Activated T-helper 17 cell treated with anti-CD3 and anti-CD28 coated beads, Interleukin-2, amount 50 U/mL, for 72 hours (primary cell): Measurements from ENCODE around the gene FOXF2. TPM values are rescaled to one million over a fixed set of nuclear protein-coding genes. Genes with fewer than 3 reads are reported as not detected.
"Not testable (repeated sequence)": the region's sequence is repeated elsewhere in the genome, so short reads cannot be mapped to it uniquely, and the experiment has no call there.

Source experiments
- ATAC-seq: fragments of 150-1000 bp; cut with Tn5 transposase; replicated peaks from 2 replicates; pipeline ENCODE4 v1.10.0; 2021; ENCODE audit warnings: mild to moderate bottlenecking, moderate library complexity
- H3K27ac Mint-ChIP-seq: one replicate; pipeline ENCODE4 v1.8.0; 2022; ENCODE audit warnings: mixed read lengths
- H3K27me3 Mint-ChIP-seq: one replicate; pipeline ENCODE4 v1.8.0; 2022; ENCODE audit warnings: mixed read lengths
- H3K36me3 Mint-ChIP-seq: one replicate; pipeline ENCODE4 v1.8.0; 2022; ENCODE audit warnings: low read depth, mild to moderate bottlenecking, mixed read lengths
- H3K4me1 Mint-ChIP-seq: one replicate; pipeline ENCODE4 v1.8.0; 2022; ENCODE audit warnings: mixed read lengths
- H3K4me3 Mint-ChIP-seq: one replicate; pipeline ENCODE4 v1.8.0; 2022; ENCODE audit warnings: mild to moderate bottlenecking, mixed read lengths
- H3K9me3 Mint-ChIP-seq: one replicate; pipeline ENCODE4 v1.8.0; 2022; ENCODE audit warnings: mixed read lengths
- total RNA-seq, 2 donors: library from RNA; stranded (reverse); gene quantifications; one replicate each; pipeline ENCODE4 v1.2.3, GENCODE V29; 2022

The FOXF2 gene
- not detected for total RNA-seq

DNA sequence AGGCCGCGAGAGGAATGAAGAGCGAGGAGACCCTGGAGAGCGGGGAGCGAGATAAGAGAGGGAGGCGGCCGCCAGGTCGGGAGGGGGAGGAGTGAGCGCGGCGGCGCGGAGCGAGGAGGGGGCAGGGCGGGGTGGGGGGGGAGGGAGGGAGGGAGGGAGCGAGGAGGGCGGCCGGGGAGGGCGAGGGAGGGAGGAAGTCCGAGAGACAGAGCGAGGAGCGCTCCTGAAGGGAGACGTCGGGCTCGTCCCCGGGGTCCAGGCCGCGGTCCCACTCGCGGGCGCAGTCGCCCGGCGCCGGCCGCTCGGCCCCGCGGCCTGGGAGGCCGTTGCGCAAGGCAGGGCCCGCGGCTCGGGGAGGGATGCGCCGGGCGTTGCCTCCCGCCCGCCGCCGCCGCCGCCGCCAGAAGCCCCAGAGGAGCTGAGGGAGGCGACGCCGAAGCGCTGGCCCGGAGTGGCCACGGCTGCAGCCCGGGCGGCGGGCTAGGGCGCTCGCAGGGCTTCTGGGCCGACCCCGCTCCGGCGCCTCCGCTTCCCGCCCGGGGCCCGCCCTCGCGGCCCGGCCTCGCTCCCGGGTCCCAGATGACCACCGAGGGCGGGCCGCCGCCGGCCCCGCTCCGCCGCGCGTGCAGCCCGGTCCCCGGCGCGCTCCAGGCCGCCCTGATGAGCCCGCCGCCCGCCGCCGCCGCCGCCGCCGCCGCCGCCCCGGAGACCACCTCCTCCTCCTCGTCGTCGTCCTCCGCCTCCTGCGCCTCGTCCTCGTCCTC lies at the start of gene FOXF2:
Gene FOXF2 (plus strand): TSS at position 208 of the 764 bp plus-strand sequence. CDS start 372 bp downstream, at position 580.
- H3K36me3 Mint-ChIP-seq: no peaks in the 10 kb centered on the region
- H3K4me1 Mint-ChIP-seq: peaks cover 15% of the 10 kb centered on the region
- H3K4me3 Mint-ChIP-seq: peak within 1 kb of the TSS; percentile 69
- no peak within 1 kb of the TSS for H3K27ac Mint-ChIP-seq
- H3K27me3 Mint-ChIP-seq: peaks cover 65% of the 10 kb centered on the region
- no peaks in the 10 kb centered on the region for H3K9me3 Mint-ChIP-seq
- no peak for ATAC-seq

- H3K4me1 Mint-ChIP-seq: no peaks in the 10 kb centered on the region
- H3K4me3 Mint-ChIP-seq: no peak overlapping the region
- H3K27ac Mint-ChIP-seq: no peak overlapping the region
- no peak for ATAC-seq
- no peaks in the 10 kb centered on the region for H3K36me3 Mint-ChIP-seq
- H3K27me3 Mint-ChIP-seq: peaks cover 39% of the 10 kb centered on the region
- peaks cover 16% of the 10 kb centered on the region for H3K9me3 Mint-ChIP-seq
Measured at GRCh38 chr6:1346101-1346500, 43.3 kb upstream of the FOXF2 start.

- no peak overlapping the region for H3K27ac Mint-ChIP-seq
- H3K36me3 Mint-ChIP-seq: no peaks in the 10 kb centered on the region
- peaks cover 21% of the 10 kb centered on the region for H3K9me3 Mint-ChIP-seq
- no peak overlapping the region for H3K4me3 Mint-ChIP-seq
- H3K27me3 Mint-ChIP-seq: peaks cover 39% of the 10 kb centered on the region
- H3K4me1 Mint-ChIP-seq: no peaks in the 10 kb centered on the region
- ATAC-seq: no peak
Measured at GRCh38 chr6:1346558-1347091, 42.8 kb upstream of the FOXF2 start.

- Mint-ChIP-seq H3K4me1 (no peaks in the 10 kb centered on the region), H3K9me3 (peaks cover 25% of the 10 kb centered on the region), H3K4me3 (no peak overlapping the region), H3K27me3 (peaks cover 40% of the 10 kb centered on the region), H3K36me3 (no peaks in the 10 kb centered on the region), H3K27ac (no peak overlapping the region)
- no peak for ATAC-seq
Measured at GRCh38 chr6:1347161-1347560, 42.2 kb upstream of the FOXF2 start.

DNA sequence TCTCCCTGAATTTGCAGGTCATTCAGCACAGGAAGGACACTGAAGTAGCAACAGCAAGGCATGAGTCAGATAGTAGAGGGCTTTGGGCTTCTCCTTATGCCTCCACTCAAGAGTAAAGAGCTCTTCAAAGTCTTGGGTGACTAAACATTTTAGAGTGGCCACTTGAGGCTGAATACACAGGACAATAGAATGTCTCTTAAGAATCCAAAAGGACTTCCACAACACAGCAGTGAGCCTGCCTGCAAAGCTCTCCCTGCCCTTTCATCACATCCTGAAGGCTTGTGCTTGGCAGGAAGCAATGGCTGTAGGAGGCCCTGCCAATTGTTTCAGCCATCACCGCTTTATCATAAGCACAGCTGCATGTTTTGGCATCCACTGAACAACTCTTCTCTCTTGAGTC lies 40.7 kb upstream of the FOXF2 start:
- Mint-ChIP-seq H3K9me3 (peaks cover 23% of the 10 kb centered on the region), H3K27me3 (peaks cover 47% of the 10 kb centered on the region), H3K4me1 (no peaks in the 10 kb centered on the region), H3K4me3 (no peak overlapping the region), H3K36me3 (no peaks in the 10 kb centered on the region), H3K27ac (no peak overlapping the region)
- ATAC-seq: no peak

GRCh38 chr6:1349655-1350054 lies 39.7 kb upstream of the FOXF2 start:
- ATAC-seq: no peak
- Mint-ChIP-seq H3K4me1 (no peaks in the 10 kb centered on the region), H3K27me3 (peaks cover 51% of the 10 kb centered on the region), H3K9me3 (peaks cover 20% of the 10 kb centered on the region), H3K4me3 (no peak overlapping the region), H3K36me3 (no peaks in the 10 kb centered on the region), H3K27ac (no peak overlapping the region)

GRCh38 chr6:1351381-1352008 lies 37.9 kb upstream of the FOXF2 start:
- Mint-ChIP-seq H3K4me3 (no peak overlapping the region), H3K4me1 (no peaks in the 10 kb centered on the region), H3K9me3 (peaks cover 18% of the 10 kb centered on the region), H3K27me3 (peaks cover 53% of the 10 kb centered on the region), H3K36me3 (no peaks in the 10 kb centered on the region), H3K27ac (no peak overlapping the region)
- ATAC-seq: no peak

DNA sequence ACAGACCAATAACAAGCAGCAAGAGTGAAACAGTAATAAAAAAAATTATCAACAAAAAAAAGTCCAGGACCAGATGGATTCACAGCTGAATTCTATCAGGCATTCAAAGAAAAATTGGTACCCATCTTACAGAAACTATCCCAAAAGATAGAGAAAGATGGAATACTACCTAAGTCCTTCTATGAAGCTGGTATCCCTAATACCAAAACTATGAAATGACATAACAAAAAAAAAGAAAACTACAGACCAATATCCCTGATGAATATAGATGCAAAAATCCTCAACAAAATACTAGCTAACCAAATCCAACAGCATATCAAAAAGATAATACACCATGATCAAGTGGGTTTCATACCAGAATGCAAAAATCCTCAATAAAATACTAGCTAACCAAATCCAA lies 34.3 kb upstream of the FOXF2 start:
- Mint-ChIP-seq H3K27me3 (peaks cover 39% of the 10 kb centered on the region), H3K9me3 (peaks cover 18% of the 10 kb centered on the region)
- not testable (repeated sequence) for H3K36me3 Mint-ChIP-seq, H3K27ac Mint-ChIP-seq, H3K4me3 Mint-ChIP-seq, H3K4me1 Mint-ChIP-seq, ATAC-seq

GRCh38 chr6:1361717-1362116 lies 27.7 kb upstream of the FOXF2 start:
- H3K27ac Mint-ChIP-seq, ATAC-seq, H3K4me1 Mint-ChIP-seq, H3K9me3 Mint-ChIP-seq, H3K4me3 Mint-ChIP-seq, H3K36me3 Mint-ChIP-seq: not testable (repeated sequence)
- H3K27me3 Mint-ChIP-seq: peaks cover 25% of the 10 kb centered on the region

- Mint-ChIP-seq H3K27ac (no peak overlapping the region), H3K36me3 (no peaks in the 10 kb centered on the region), H3K9me3 (no peaks in the 10 kb centered on the region), H3K27me3 (peaks cover 31% of the 10 kb centered on the region), H3K4me1 (no peaks in the 10 kb centered on the region), H3K4me3 (no peak overlapping the region)
- ATAC-seq: no peak
Measured at GRCh38 chr6:1362643-1363042, 26.7 kb upstream of the FOXF2 start.

DNA sequence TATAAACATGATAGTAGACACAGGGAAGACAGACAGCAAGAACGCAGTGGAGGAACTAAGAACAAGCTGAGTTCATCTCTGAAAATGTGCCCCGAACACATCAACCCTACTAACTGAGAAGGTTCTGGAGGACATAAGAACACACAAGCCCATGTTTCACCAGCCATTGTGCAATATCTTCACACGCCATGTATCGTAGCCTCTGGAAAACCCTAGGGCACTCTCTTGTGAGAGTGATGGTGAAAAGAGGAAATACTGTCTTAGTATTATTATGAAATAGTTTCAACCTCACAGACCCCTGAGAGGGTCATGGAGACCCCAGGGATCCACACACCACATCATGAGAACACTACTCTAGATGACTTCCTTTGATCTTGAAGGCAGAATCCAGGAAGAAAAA lies 26.1 kb upstream of the FOXF2 start:
- Mint-ChIP-seq H3K4me1 (no peaks in the 10 kb centered on the region), H3K36me3 (no peaks in the 10 kb centered on the region), H3K27ac (no peak overlapping the region), H3K9me3 (no peaks in the 10 kb centered on the region), H3K4me3 (no peak overlapping the region), H3K27me3 (peaks cover 36% of the 10 kb centered on the region)
- no peak for ATAC-seq

GRCh38 chr6:1363729-1364572 lies 25.4 kb upstream of the FOXF2 start:
- ATAC-seq: no peak
- Mint-ChIP-seq H3K4me3 (no peak overlapping the region), H3K27ac (no peak overlapping the region), H3K9me3 (no peaks in the 10 kb centered on the region), H3K36me3 (no peaks in the 10 kb centered on the region), H3K27me3 (peaks cover 40% of the 10 kb centered on the region), H3K4me1 (no peaks in the 10 kb centered on the region)

GRCh38 chr6:1364791-1365190 lies 24.6 kb upstream of the FOXF2 start:
- no peak overlapping the region for H3K27ac Mint-ChIP-seq
- H3K9me3 Mint-ChIP-seq: no peaks in the 10 kb centered on the region
- no peaks in the 10 kb centered on the region for H3K36me3 Mint-ChIP-seq
- H3K4me3 Mint-ChIP-seq: no peak overlapping the region
- H3K4me1 Mint-ChIP-seq: no peaks in the 10 kb centered on the region
- peaks cover 46% of the 10 kb centered on the region for H3K27me3 Mint-ChIP-seq
- ATAC-seq: no peak

GRCh38 chr6:1365686-1366085 lies 23.7 kb upstream of the FOXF2 start:
- H3K4me1 Mint-ChIP-seq: no peaks in the 10 kb centered on the region
- H3K27me3 Mint-ChIP-seq: peaks cover 48% of the 10 kb centered on the region
- H3K36me3 Mint-ChIP-seq: no peaks in the 10 kb centered on the region
- no peaks in the 10 kb centered on the region for H3K9me3 Mint-ChIP-seq
- H3K4me3 Mint-ChIP-seq: no peak overlapping the region
- H3K27ac Mint-ChIP-seq: no peak overlapping the region
- no peak for ATAC-seq
